Spleen (tissue), 7 donors: ENCODE measurements around the gene UNC93A.

Source experiments
- CTCF ChIP-seq, 11 experiments: fragments of 200-600 bp in 7 of 11; fragments of 450-650 bp in 4 of 11; sonication (generic) in 4 of 11; IDR thresholded peaks in 8 of 11; conservative IDR thresholded peaks in 3 of 11; 1 replicate in 7 of 11; 2 replicates in 4 of 11; pipeline versions ENCODE4 v1.4.0 to v1.8.0; 2016 to 2021; ENCODE audit warnings: antibody characterized with exemption in 11 of 11, inconsistent platforms in 4 of 11, mild to moderate bottlenecking in 1 of 11
- POLR2A ChIP-seq, 3 donors: fragments of 450-650 bp; IDR thresholded peaks; one replicate each; pipeline ENCODE4 v1.5.1; 2017; ENCODE audit warnings: antibody characterized with exemption in 3 of 3, mild to moderate bottlenecking in 1 of 3
- POLR2AphosphoS5 ChIP-seq, 3 donors: sonication (generic); formaldehyde crosslinking; IDR thresholded peaks; one replicate each; pipeline ENCODE4 v1.5.1; 2017; ENCODE audit warnings: antibody characterized with exemption in 3 of 3
- donor health status: DM: no; HTN: no; CAD: no; lungs with moderate emphysema.
- donor health status: DM: no; HTN: no; CAD: no.
- donor health status: DM: no; HTN: no; CAD: no.

- TF ChIP-seq CTCF (IDR thresholded peaks at IDR 0.05 in 8 of 11, conservative IDR thresholded peaks at IDR 0.05 in 3 of 11), result no peak
- TF ChIP-seq POLR2A (IDR thresholded peaks at IDR 0.05), result no peak
- no peak for TF ChIP-seq POLR2AphosphoS5 (IDR thresholded peaks at IDR 0.05)
Measured at GRCh38 chr6:167303675-167304625, 12.8 kb downstream of the UNC93A start.
